ENCODE measurements around the gene ZFC3H1.

ZFC3H1 gene

GRCh38 chr12:71638499-71638898 is 25.1 kb downstream of the ZFC3H1 start:
- no peak for DNase-seq (ENCODE audit: low read depth in 2 of 2)

- DNase-seq (ENCODE audit: low read depth in 2 of 2) = no peak
Measured at GRCh38 chr12:71636704-71637115, 26.9 kb downstream of the ZFC3H1 start.

- DNase-seq (ENCODE audit: low read depth in 2 of 2) = no peak
Measured at GRCh38 chr12:71627438-71628002, 36.1 kb downstream of the ZFC3H1 start.

- no peak for DNase-seq (ENCODE audit: low read depth in 2 of 2)
Measured at GRCh38 chr12:71626768-71627167, 36.9 kb downstream of the ZFC3H1 start.

GRCh38 chr12:71626098-71626497 is 37.5 kb downstream of the ZFC3H1 start:
- no peak for DNase-seq (ENCODE audit: low read depth in 2 of 2)

- no peak for DNase-seq (ENCODE audit: low read depth in 2 of 2)
Measured at GRCh38 chr12:71625476-71625875, 38.2 kb downstream of the ZFC3H1 start.

- DNase-seq (ENCODE audit: low read depth in 2 of 2) = no peak
Measured at GRCh38 chr12:71621938-71622337, 41.7 kb downstream of the ZFC3H1 start.

- DNase-seq (ENCODE audit: low read depth in 2 of 2) = no peak
Measured at GRCh38 chr12:71610031-71610795, 53.4 kb downstream of the ZFC3H1 start.

- DNase-seq (ENCODE audit: low read depth in 2 of 2) = no peak
Measured at GRCh38 chr12:71607494-71608330, 55.9 kb downstream of the ZFC3H1 start.

- no peak for DNase-seq (ENCODE audit: low read depth in 2 of 2)
Measured at GRCh38 chr12:71605039-71605438, 58.6 kb downstream of the ZFC3H1 start.

GRCh38 chr12:71602761-71603577 is 60.7 kb downstream of the ZFC3H1 start:
- no peak for DNase-seq (ENCODE audit: low read depth in 2 of 2)

GRCh38 chr12:71601546-71601945 is 62.1 kb downstream of the ZFC3H1 start:
- DNase-seq (ENCODE audit: low read depth in 2 of 2) = no peak

- no peak for DNase-seq (ENCODE audit: low read depth in 2 of 2)
Measured at GRCh38 chr12:71599210-71599609, 64.4 kb downstream of the ZFC3H1 start.

- no peak for DNase-seq (ENCODE audit: low read depth in 2 of 2)
Measured at GRCh38 chr12:71594214-71594948, 69.3 kb downstream of the ZFC3H1 start.

- DNase-seq (ENCODE audit: low read depth in 2 of 2) = no peak
Measured at GRCh38 chr12:71592841-71593240, 70.8 kb downstream of the ZFC3H1 start.

- DNase-seq (ENCODE audit: low read depth in 2 of 2) = no peak
Measured at GRCh38 chr12:71591601-71592000, 72.0 kb downstream of the ZFC3H1 start.

GRCh38 chr12:71589478-71589881 is 74.2 kb downstream of the ZFC3H1 start:
- DNase-seq (ENCODE audit: low read depth in 2 of 2) = no peak

- no peak for DNase-seq (ENCODE audit: low read depth in 2 of 2)
Measured at GRCh38 chr12:71587012-71587411, 76.6 kb downstream of the ZFC3H1 start.

GRCh38 chr12:71585218-71585617 is 78.4 kb downstream of the ZFC3H1 start:
- DNase-seq (ENCODE audit: low read depth in 2 of 2) = no peak

- no peak for DNase-seq (ENCODE audit: low read depth in 2 of 2)
Measured at GRCh38 chr12:71584356-71584755, 79.3 kb downstream of the ZFC3H1 start.

- no peak for DNase-seq (ENCODE audit: low read depth in 2 of 2)
Measured at GRCh38 chr12:71582925-71583324, 80.7 kb downstream of the ZFC3H1 start.
